Hepatocyte (in vitro differentiated cells): ENCODE results near the gene ZNF652. TPM values are rescaled to one million over a fixed set of nuclear protein-coding genes. Genes with fewer than 3 reads are reported as not detected.

ENCODE experiments used
- DNase-seq: peaks from one replicate; pipeline ENCODE4 v3.0.0-alpha.2; 2016; ENCODE audit warnings: low spot score
- H2AFZ ChIP-seq: fragments of 200-600 bp; sonication (generic); 2 replicates; pipeline ENCODE4 v1.6.0; 2016; ENCODE audit warnings: antibody characterized with exemption, mild to moderate bottlenecking
- H3K27ac ChIP-seq: fragments of 200-600 bp; sonication (generic); 2 replicates; pipeline ENCODE4 v1.5.1; 2016; ENCODE audit warnings: mild to moderate bottlenecking
- H3K27me3 ChIP-seq: fragments of 200-600 bp; sonication (generic); 2 replicates; pipeline ENCODE4 v1.6.1; 2016
- H3K36me3 ChIP-seq: fragments of 200-600 bp; sonication (generic); replicated peaks from 2 replicates; pipeline ENCODE4 v1.5.1; 2016; ENCODE audit warnings: low read depth; ENCODE audit not compliant: insufficient read depth
- H3K4me1 ChIP-seq: fragments of 200-600 bp; sonication (generic); 2 replicates; pipeline ENCODE4 v1.5.1; 2016; ENCODE audit warnings: mild to moderate bottlenecking, moderate library complexity; ENCODE audit not compliant: insufficient read depth
- H3K4me2 ChIP-seq: fragments of 200-600 bp; sonication (generic); 2 replicates; pipeline ENCODE4 v1.6.0; 2016
- H3K4me3 ChIP-seq: fragments of 200-600 bp; sonication (generic); 2 replicates; pipeline ENCODE4 v1.5.1; 2016; ENCODE audit warnings: mild to moderate bottlenecking
- H3K79me2 ChIP-seq: fragments of 200-600 bp; sonication (generic); 2 replicates; pipeline ENCODE4 v1.6.0; 2017; ENCODE audit warnings: mild to moderate bottlenecking
- H3K9me2 ChIP-seq: fragments of 200-600 bp; sonication (generic); replicated peaks from 2 replicates; pipeline ENCODE4 v1.6.0; 2017; ENCODE audit warnings: mild to moderate bottlenecking; ENCODE audit not compliant: insufficient read depth
- H3K9me3 ChIP-seq: fragments of 200-600 bp; sonication (generic); 2 replicates; pipeline ENCODE4 v1.5.1; 2016; ENCODE audit warnings: low read depth, mild to moderate bottlenecking
- H4K20me1 ChIP-seq: fragments of 200-600 bp; sonication (generic); 2 replicates; pipeline ENCODE4 v1.6.0; 2016; ENCODE audit warnings: mild to moderate bottlenecking; ENCODE audit not compliant: insufficient read depth, poor library complexity, severe bottlenecking
- EZH2 ChIP-seq: fragments of 200-600 bp; sonication (generic); IDR thresholded peaks from 2 replicates; pipeline ENCODE4 v1.6.1; 2016; ENCODE audit warnings: antibody characterized with exemption, mild to moderate bottlenecking, borderline replicate concordance
- EZH2phosphoT487 ChIP-seq: fragments of 200-600 bp; sonication (generic); IDR thresholded peaks from one replicate; pipeline ENCODE4 v1.6.1; 2018; ENCODE audit warnings: antibody characterized with exemption, mild to moderate bottlenecking, low read depth, moderate library complexity; ENCODE audit not compliant: unreplicated experiment, severe bottlenecking
- WGBS: methylation state at CpG from one replicate; pipeline ENCODE4 v1.1.6; 2016; ENCODE audit warnings: low lambda C conversion rate; ENCODE audit errors: missing lambda C conversion rate; 5-methylcytosine and 5-hydroxymethylcytosine counted together
- polyA plus RNA-seq: library from polyadenylated mRNA; unstranded; fragments of >200 nt; fragmentation: Nextera tagmentation; extraction: Ambion mirVana; gene quantifications from 2 replicates; pipeline ENCODE4 v1.2.1, GENCODE V29; 2016
- total RNA-seq: library from RNA; depleted of rRNA; stranded (reverse); fragments of >200 nt; gene quantifications from 2 replicates; pipeline ENCODE4 v1.2.3, GENCODE V29; 2014
- TF ChIP-seq, protein P1 (sequence below): fragments of 200-600 bp; sonication (generic); IDR thresholded peaks from 2 replicates; pipeline ENCODE4 v1.5.1; 2016; ENCODE audit warnings: antibody characterized with exemption, mild to moderate bottlenecking; ENCODE audit not compliant: poor library complexity

The ZNF652 gene
- total and polyA plus RNA-seq, 2 experiments from 2014 or later: 23.0 to 55.6 TPM

DNA sequence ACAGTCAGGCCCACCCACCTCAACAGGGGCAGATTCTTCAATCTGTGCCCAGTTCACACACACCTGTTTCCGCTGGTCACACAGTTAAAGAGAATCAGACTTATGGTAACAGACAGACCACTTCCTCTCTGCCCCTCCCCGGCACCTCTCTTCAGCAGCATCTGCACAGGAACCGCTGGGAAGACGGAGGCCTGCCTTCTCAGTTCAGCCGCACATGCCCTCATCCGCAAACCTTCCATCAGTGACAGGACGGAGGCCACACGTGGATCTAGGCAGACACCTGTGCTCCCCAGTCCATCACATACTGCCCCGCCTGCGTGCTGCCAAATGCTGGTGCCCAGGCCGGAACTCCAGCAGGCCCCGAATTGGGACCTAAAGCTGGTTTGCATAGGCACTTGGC, 42.3 kb upstream of the ZNF652 start:
- no peak for DNase-seq
- no peak overlapping the region for H3K27ac ChIP-seq

DNA sequence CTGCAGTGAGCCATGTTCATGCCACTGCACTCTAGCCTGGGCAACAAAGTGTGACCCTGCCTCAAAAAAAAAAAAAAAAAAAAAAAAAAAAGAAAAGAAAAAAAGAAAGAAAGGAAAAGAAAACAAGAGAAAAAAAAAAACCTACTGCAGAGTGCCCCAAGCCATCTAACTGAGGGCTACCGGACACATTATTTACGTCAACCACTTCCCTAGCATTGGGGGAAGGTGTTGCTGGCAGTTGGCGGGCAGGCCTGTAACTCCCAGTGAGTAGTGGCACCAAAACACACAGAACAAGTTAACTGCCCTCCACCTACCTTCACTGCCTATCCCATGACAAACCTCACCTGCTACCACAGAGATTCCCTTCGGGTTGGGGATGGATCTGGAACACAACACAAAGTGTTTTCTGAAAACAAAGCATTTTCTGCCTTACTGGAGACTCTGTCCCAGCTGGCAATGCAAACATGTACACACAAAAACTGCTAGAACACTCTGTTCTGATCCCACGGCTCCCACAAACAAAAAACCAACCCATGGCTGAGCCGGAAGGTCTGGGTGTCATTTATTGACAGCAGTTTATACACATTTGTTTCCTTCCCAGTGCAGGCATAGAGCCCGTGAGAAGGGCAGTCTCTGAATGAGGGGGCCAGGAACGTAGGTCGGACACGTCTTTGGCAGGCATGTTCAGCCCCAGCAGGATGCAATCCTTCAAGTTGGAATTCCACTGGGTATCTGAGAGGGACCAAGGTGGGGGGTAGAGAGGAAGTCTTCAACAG, 41.7 kb upstream of the ZNF652 start:
- H3K4me2 ChIP-seq: no peak overlapping the region
- WGBS: 85% methylated on average over 10 of the region's 10 CpGs

More for the DNA sequence above, 42.3 kb upstream of the ZNF652 start:
- Histone ChIP-seq H3K79me2 (no peaks in the 10 kb centered on the region), H3K4me2 (no peak overlapping the region), H3K4me3 (no peak overlapping the region), H2AFZ (no peak overlapping the region), H3K36me3 (no peaks in the 10 kb centered on the region), H3K9me2 (no peaks in the 10 kb centered on the region), H3K27me3 (no peaks in the 10 kb centered on the region), H3K4me1 (peaks cover 5% of the 10 kb centered on the region), H4K20me1 (no peaks in the 10 kb centered on the region), H3K9me3 (no peaks in the 10 kb centered on the region)
- TF ChIP-seq EZH2phosphoT487: no peak
- no peak for TF ChIP-seq EZH2
- TF ChIP-seq, protein P1, sequence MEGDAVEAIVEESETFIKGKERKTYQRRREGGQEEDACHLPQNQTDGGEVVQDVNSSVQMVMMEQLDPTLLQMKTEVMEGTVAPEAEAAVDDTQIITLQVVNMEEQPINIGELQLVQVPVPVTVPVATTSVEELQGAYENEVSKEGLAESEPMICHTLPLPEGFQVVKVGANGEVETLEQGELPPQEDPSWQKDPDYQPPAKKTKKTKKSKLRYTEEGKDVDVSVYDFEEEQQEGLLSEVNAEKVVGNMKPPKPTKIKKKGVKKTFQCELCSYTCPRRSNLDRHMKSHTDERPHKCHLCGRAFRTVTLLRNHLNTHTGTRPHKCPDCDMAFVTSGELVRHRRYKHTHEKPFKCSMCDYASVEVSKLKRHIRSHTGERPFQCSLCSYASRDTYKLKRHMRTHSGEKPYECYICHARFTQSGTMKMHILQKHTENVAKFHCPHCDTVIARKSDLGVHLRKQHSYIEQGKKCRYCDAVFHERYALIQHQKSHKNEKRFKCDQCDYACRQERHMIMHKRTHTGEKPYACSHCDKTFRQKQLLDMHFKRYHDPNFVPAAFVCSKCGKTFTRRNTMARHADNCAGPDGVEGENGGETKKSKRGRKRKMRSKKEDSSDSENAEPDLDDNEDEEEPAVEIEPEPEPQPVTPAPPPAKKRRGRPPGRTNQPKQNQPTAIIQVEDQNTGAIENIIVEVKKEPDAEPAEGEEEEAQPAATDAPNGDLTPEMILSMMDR: no peak
- WGBS: 97% methylated on average over 12 of the region's 12 CpGs

DNA sequence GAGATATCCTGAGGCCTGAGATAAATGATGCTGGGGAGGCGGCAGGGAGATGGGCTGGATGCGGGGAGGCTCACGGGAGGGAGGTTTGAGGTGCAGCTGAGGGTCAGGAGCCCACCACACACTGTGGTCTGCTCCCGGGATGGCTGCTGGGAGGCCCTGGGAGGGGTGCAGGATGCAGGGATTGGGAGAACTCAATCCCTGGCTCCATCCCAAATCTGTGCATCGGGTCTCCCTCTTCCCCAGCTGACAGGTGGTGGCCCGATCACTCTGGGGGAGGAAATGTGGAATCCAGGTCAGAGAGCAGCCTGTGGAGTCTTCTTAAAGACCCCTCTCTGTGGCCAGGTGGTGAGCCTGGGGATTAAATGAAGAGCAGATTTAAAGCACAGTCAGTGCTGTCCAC, 40.7 kb upstream of the ZNF652 start:
- Histone ChIP-seq H3K9me3 (no peaks in the 10 kb centered on the region), H3K27me3 (no peaks in the 10 kb centered on the region), H3K36me3 (no peaks in the 10 kb centered on the region), H3K4me1 (no peaks in the 10 kb centered on the region), H4K20me1 (no peaks in the 10 kb centered on the region), H3K4me3 (no peak overlapping the region), H2AFZ (no peak overlapping the region), H3K9me2 (no peaks in the 10 kb centered on the region), H3K79me2 (no peaks in the 10 kb centered on the region), H3K27ac (no peak overlapping the region), H3K4me2 (no peak overlapping the region)
- no peak for DNase-seq
- TF ChIP-seq, protein P1: no peak
- no peak for TF ChIP-seq EZH2phosphoT487
- no peak for TF ChIP-seq EZH2
- WGBS: 64% methylated on average over 6 of the region's 6 CpGs

More for the DNA sequence above, 41.7 kb upstream of the ZNF652 start:
- Histone ChIP-seq H3K4me3 (no peak overlapping the region), H3K9me3 (no peaks in the 10 kb centered on the region), H3K27me3 (no peaks in the 10 kb centered on the region), H3K27ac (no peak overlapping the region), H4K20me1 (no peaks in the 10 kb centered on the region), H3K79me2 (no peaks in the 10 kb centered on the region), H3K9me2 (no peaks in the 10 kb centered on the region), H3K36me3 (no peaks in the 10 kb centered on the region), H2AFZ (no peak overlapping the region), H3K4me1 (peaks cover 5% of the 10 kb centered on the region)
- TF ChIP-seq EZH2: no peak
- no peak for TF ChIP-seq EZH2phosphoT487
- TF ChIP-seq, protein P1: no peak
- no peak for DNase-seq
